GM19438 (cell line): Measurements from ENCODE around the gene RIPOR3.
"Not testable (repeated sequence)": the region's sequence is repeated elsewhere in the genome, so short reads cannot be mapped to it uniquely, and the experiment has no call there.

Experiments used
- ATAC-seq: cut with Tn5 transposase; IDR thresholded peaks from one replicate; pipeline ENCODE4 v1.9.1; 2021; ENCODE audit warnings: low read depth; ENCODE audit not compliant: unreplicated experiment

RIPOR3 gene

DNA sequence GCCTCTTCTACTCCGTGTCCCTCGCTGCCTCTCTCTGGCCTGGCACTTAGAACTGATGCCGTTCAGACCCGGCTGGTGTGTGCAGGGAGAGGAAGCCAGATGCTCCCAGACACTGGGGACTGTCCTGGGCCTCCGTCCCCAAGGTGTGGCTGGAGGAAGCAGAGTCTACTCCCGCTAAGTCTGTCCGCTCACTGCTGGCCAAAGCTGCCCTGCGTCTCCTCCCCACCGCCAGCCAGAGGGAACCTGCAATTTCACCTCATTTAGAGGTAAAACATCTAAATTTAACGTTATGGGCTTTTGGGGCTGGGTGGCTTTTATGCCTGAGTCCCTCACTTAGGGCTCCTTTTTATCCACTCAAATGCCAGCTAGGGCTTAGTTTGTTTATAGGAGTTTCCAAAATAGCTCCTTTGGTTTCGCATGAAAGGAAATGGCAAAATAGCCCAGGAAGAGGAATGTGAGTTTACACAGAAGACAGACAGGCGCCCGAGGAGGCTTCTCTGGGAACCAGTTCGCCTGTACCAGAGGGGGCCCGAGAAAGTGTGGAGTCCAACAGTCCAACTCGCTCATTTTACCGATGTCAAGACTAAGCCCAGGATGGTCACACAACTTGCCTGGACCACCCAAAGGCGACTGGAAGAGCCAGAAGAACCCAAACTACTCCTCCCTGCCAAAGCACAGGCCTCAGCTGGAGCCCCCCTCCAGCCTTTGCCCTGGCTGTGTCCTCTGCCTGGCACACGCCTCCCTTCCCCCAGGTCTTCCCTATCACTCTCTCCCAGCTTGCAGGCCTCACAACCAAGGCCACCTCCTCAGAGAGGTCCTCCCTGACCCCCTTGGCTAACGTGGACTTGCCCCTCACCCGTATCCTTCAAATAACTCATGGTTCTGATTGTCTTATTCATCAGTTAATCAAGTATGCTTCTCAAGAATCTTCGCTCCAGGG lies 54.5 kb downstream of the RIPOR3 start:
- ATAC-seq = no peak

DNA sequence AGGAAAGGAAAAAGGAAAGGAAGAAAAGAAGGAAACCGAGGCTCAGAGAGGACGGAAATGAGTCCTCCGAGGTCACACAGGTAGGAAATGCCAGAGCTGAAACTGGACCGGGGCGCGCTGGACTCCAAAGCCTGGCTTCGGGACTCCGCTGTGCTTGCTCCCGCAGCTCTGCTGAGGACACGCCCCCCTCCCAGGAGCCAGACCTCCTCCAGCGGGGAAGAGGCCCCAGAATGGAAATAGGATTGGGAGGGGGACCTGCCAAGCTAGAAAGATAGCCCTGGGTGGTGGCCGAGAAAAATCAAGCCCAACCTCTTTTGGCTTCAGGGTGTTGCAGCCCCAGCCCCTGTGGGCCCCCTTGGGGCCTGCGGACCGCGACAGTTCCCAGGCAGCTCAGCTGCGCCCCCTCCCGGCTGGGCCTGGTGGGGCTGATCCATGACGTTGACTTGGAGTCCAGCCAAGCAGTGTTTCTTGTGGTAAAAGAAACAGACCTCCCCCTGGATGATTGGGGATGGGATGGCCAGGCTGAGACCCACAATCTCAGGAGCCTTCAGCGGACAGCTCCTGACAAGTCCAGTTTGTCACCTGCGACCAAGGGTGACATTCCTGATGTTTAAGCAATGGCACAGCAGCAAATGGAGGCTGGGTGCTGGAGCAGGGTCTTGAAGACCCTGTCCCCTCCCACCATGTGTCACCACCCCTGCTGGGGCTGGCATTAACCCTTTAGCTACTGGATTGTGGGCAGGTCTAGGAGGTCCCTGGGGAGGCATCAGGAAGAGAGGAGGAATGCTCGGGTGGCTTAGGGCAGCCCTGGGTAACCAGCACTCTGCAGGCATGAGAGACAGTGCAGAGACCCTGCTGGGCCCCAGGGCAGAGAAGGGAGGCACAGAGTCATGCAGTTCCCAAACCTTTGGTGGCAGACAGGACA lies 55.4 kb downstream of the RIPOR3 start:
- no peak for ATAC-seq

DNA sequence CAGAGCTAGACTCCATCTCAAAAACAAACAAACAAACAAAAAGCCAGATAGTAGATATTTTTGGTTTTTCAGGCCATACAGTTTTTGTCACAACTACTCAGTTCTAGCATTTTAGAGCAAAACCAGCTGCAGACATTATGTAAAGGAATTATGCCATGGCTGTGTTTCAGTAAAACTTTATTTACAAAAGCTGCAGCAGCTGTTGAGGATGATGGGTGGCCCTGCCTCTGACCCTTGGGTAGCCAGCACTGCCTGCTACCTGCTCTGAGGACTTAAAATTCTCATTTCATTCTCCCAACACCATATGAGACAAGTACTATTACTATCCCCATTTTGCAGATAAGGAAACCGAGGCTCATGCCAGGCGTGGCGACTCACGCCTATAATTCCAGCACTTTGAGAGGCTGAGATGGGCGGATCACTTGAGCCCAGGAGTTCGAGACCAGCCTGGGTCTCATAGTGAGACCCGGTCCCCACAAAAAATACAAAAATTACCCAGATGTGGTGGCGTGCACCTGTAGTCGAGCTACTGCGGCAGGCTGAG lies 56.3 kb downstream of the RIPOR3 start:
- ATAC-seq = no peak

DNA sequence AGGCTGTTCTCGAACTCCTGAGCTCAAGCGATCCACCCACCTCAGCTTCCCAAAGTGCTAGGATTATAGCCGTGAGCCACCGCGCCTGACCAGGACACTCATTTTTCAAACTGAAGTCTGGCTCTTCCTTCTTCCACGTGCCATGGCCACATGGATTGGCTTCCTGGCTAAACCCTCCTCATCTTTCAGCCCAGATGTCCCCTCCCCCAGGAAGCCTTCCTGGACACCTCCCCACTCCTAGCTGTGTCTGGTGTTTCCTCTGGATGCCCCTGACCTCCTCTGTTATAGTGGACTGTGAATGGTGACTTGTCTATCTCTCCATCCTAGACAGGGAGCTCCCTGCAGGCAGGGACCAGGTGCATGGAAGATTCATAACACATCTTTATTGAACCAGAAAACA lies 57.2 kb downstream of the RIPOR3 start:
- no peak for ATAC-seq

- no peak for ATAC-seq
Observed at GRCh38 chr20:50633361-50633760, 58.0 kb downstream of the RIPOR3 start.

DNA sequence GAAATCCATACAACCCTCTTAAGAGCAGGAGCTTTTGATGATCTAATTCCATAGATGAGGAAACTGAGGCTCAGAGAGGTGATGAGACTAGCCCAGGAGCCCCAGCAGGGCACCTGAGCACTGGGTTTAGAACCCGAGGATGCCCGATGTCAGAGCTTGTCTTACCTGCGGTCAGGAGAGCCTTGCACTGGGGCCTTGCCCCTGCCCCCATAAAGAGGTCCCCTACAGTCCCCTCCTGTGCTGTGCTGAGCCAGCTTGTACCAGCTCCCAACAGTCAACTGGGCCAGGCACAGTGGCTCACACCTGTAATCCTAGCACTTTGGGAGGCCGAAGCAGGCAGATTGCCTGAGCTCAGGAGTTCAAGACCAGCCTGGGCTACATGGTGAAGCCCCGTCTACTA lies 58.6 kb downstream of the RIPOR3 start:
- no peak for ATAC-seq

DNA sequence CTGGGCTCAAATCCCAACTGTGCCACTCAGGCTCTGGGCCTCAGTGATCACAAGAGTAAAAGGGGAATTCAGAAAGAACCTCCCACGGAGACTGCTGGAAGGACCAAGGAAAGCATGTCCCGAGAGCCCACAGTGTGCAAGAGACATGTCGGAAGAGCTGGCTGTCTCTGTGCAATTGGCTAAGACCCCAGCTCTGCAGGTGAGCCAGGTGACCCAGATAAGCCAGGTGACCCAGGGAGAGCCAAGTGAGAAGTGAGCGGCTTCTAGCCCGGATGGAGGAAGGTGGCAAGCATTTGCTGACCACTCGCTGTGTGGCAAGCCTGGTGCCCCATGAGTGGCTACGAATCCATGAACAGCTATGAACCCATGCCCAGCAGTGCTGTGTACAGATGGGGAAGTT lies 59.1 kb downstream of the RIPOR3 start:
- ATAC-seq = no peak

GRCh38 chr20:50630578-50631263 lies 60.6 kb downstream of the RIPOR3 start:
- ATAC-seq = no peak

- no peak for ATAC-seq
Observed at GRCh38 chr20:50629670-50630045, 61.7 kb downstream of the RIPOR3 start.

DNA sequence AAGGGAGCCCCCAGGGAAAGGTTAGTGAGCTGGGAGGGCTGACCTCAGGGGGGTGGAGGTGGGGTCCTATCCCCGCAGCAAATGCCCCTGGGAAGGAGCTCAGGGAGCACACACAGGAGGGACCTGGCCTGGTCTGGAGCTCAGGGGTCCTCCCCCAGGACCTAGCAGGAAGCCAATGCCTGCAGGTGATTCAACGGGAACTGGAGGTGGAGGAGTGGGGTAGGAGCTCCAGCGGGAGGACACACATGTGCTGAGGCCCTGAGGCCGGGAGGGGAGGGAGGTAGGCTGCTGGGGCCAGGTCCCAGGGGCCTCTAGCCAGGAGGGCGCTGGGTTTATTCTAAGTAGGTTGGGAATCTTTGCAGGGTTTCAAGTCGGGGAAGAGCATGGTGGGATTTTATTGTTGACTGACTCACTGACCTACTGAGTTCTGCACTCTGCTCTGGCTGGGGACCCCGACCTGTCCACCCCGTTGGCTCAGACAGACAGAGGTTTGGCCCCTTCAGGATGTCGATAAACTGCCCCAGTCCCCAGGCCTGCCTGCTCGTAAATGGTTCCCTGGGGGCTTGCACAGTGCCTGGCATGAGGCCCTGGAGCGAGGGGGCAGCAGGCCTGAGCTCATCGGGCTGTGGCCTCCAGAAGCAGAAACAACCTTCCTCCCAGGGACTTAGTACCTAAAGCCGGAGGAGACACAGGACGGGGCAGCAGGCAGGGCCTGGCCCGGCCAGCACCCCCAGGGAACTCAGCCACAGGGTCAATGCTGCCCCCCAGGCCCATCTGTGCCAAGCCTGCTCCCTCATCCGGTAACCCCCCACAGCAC lies 62.3 kb downstream of the RIPOR3 start:
- ATAC-seq = no peak

GRCh38 chr20:50628332-50628731 lies 63.0 kb downstream of the RIPOR3 start:
- ATAC-seq = no peak

DNA sequence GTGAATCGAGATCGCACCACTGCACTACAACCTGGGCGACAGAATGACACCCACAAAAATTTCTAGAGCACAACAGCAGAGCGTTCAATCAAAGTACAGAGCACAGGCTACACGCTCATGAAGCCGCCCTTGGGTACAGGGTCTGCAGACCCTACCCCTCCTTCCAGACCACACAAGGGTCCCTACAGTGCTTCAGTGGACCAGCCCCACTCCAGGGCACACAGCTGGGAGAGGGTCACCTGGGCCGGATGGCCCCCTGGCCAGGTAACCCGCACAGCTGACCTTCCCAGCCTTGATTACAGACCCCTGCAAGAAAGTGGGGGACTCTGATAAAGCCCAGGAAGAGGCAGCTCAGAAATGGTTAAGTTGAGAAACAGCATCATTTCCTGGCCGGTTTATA lies 63.6 kb downstream of the RIPOR3 start:
- no peak for ATAC-seq

DNA sequence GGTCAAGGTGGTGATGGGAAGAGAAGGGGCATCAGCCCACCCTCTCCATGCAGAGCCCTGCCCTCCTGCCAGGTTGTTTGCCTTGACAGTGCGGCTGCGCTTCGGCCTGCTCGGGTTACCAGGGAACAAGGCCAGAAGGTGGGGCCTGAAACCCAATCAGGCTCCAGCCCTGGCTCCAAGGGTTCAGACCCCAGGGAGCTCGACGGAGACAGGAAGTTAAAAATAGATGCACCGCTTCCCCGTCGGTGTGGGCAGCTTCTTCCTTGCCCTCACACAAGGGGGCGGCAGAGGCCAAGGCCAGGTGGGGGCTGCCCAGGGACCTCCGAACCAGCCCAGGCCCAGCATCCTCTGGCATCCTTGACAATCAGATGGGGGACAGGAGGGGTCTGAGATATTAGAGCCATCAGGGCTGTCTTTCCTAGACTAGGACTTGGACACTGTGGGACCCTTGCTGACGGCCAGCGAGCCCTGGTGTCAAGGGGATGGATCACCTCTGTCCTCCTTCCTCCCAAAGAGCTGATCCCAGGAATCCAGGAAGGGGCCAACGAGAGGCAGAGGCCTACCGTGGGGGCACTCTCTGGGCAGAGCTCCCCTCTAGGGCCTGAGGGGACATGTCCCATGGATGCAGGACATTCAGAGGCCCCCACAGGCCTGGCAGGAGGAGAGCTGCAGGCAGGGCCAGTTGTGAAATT lies 65.2 kb downstream of the RIPOR3 start:
- ATAC-seq = no peak

GRCh38 chr20:50624351-50625016 lies 66.9 kb downstream of the RIPOR3 start:
- ATAC-seq = no peak

GRCh38 chr20:50621068-50621665 lies 70.2 kb downstream of the RIPOR3 start:
- ATAC-seq = no peak

DNA sequence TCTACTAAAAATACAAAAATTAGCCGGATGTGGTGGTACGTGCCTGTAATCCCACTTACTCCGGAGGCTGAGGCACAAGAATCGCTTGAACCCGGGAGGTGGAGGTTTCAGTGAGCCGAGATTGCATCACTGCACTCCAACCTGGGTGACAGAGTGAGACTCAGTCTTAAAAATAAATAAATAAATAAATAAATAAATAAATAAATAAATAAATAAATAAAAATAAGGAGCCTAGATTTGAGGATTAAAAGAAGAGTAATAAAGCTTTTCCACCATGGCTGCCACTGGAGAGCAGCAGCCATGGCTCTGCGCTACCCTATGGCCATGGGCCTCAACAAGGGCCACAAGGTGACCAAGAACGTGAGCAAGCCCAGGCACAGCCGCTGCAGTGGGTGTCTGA lies 70.9 kb downstream of the RIPOR3 start:
- ATAC-seq = not testable (repeated sequence)

- no peak for ATAC-seq
Observed at GRCh38 chr20:50618537-50618936, 72.8 kb downstream of the RIPOR3 start.

DNA sequence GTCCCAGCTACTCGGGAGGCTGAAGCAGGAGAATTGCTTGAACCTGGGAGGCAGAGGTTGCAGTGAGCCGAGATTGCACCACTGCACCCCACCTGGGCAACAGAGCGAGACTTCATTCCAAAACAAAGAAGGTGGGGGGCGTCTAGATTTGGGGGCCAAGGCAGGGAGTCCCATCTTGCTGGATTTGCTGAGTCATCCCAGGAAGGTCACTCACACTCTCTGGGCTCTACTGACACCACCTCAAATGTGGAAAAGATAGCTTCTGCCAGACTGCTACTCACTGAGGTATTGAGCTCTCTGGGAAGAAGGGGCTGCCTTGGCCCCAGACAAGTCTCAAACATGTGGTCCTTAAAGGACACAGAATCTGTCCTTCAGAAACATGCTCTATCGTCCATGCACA lies 74.3 kb downstream of the RIPOR3 start:
- ATAC-seq = no peak
